Activated gamma-delta T cell treated with Interleukin-2 at 50 U/mL for 16 hours (primary cell): Measurements from ENCODE around the gene NPPA.

Experiments used
- DNase-seq: peaks from one replicate; pipeline ENCODE4 v3.0.0-alpha.2; 2020

NPPA gene

DNA sequence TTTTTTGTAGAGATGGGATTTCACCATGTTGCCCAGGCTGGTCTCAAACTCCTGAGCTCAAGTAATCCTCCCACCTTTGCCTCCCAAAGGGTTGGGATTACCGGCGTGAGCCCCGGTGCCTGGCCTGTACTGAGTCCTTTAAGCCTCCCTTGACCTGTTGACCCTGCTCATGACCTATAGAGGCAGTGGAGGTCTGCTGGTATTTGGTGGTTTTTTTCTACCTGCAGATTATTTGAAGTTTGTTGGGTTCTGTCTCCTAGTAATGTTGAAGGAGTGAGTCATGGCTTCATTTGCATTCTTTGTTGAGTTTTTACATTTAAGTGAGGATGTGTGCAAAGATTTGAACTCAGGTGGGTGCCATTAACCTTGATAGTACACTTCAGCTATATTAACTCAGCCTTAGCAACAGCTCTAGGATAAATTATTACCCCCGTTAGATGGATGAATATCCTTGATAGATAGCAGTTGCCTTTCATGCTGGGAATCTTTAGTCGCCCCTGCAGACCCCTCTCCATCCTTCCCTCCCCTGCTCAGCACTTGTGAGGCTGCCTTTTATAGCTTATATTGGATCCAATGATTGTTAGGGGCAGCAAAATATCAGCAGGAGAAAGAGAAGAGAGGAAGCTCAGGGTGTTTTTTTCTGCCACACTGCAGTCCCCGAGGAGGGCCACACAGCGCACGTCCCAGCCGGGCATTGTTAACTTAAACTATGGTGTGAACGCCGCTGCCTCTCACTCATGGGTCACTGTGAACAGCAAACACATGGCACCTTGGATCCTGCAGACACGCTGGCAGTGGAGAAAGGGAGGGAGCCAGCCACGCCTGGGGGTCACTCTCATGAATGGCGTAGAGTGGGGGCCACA is 26.0 kb upstream of the NPPA start:
- no peak for DNase-seq

DNA sequence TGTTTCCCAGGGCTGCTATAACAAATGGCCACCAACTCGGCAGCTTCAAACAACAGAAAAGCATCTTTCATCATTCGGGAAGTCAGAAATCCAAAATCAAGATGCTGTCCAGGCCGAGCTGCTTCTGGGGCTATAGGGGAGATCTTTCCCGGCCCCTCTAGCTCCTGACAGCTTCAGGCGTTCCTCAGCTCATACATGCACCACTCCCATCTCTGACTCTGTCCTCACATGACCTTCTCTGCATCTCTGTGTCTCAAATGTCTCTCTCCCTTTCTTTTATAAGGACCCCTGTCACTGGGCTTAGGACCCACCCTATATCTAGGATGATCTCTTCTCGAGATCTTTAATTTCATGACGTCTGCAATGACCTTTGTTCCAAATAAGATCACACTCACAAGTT is 25.0 kb upstream of the NPPA start:
- no peak for DNase-seq

DNA sequence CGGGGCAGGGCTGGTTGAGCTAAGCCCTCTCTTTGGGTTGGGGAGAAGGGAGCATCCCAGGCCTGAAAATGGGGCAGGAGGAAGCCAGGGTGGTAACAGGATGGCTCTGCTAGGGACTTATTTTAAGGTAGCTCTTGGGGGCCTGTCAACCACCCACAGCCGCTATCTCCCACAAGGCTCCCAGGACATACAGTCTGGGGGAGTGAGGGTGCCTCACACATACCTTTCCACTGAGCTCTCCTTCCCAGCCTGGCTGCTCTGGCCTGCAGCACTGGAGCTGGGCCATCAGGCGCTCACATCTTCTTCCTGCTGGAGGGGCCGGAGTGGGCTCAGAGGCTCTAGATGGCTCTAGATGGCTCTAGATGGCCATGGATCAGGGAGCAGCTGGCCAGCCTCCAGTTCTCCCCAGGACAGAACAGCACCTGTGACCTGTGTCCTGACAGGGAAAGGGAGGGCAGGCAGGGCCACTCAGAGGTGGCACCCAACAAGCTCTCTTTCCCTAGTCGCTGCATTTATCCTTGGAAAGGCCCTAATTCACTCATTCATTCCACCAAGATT is 22.1 kb upstream of the NPPA start:
- DNase-seq: no peak

DNA sequence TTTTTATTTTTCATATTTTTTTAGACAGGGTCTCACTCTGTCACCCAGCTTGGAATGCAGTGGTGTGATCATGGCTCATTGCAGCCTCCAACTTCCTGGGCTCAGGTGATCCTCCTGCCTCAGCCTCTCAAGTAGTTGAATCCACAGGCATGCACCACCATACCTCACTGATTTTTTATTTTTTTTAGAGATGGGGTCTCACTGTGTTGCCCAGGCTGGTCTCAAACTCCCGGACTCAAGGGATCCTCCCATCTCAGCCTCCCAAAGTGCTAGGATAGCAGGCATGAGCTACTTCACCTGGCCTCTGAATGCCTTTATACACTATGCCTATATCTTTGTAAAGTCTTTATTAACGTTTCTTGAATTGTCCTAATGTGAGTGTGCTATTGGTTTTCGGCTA is 21.5 kb upstream of the NPPA start:
- DNase-seq: no peak

DNA sequence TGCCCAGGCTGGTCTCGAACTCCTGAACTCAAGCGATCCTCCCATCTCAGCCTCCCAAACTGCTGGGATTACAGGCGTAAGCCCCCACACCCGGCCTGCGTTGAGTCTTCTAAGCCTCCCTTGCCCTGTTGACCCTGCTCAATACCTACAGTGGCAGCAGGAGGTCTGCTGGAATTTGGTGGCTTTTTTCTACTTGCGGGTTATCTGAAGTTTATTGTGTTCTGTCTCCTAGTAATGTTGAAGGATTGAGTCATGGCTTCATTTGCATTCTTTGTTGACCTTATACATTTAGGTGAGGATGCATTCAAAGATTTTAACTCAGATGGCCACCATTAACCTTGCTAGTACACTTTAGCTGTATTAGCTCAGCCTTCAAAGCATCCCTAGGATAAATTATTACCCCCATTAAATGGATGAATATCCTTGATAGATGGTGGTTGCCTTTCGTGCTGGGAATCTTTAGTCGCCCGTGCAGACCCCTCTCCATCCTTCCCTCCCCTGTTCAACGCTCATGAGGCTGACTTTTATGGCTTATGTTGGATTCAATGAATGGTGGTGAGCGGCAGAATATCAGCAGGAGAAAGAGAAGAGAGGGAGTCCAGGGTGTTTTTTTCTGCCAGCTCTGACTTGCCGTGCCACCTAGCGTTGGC is 20.9 kb upstream of the NPPA start:
- no peak for DNase-seq

DNA sequence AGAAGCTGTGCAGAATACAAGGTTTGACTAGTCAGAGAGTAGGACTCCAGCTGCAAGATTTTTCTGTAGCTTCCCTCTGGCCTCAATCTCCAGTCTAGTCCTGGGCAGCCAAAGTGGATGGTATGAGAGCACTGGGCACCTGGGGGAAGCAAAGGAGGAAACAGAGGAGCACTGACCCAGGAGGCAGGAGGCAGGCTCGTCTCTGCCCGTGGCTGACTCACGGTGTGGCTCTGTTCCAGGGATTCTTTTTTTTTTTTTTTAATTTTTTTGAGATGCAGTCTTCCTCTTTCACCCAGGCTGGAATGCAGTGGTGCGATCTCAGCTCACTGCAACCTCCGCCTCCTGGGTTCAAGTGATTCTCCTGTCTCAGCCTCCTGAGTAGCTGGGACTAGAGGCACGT is 15.3 kb upstream of the NPPA start:
- no peak for DNase-seq

DNA sequence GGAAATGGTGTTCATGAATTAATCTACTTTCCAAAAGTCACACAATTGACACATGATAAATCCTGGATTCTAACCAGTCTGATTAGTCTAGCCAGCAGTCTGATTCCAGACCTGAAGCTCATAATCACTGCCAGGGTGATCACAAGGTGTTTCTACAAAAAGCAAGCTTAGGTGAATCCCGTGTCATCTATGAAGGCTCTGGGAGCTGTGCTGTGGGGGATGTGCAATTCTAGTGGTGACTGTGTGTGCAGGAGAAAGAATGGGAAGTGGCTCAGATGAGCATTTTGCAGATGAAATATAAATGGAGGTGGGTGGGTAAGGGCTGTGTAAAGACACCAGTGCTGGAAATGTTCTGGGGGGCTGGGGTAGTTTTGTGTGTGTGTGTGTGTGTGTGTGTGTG is 13.0 kb upstream of the NPPA start:
- no peak for DNase-seq

DNA sequence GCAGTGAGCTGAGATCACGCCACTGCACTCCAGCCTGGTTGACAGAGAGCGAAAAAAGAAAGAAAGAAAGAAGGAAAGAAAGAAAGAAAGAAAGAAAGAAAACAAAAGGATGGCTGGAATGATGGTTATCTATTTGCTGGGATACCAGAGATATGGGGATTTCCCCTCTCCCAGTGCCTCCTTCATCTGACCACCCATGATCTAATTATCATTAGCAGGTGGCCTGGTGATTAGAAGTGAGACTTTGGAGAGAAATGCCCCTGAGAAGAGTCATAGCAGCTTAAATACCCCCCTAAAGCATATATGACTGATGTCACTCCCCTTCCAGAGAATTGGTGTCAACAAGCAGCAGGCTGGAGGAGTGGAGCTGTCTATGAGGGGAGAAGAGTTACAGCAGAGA is 12.5 kb upstream of the NPPA start:
- no peak for DNase-seq

DNA sequence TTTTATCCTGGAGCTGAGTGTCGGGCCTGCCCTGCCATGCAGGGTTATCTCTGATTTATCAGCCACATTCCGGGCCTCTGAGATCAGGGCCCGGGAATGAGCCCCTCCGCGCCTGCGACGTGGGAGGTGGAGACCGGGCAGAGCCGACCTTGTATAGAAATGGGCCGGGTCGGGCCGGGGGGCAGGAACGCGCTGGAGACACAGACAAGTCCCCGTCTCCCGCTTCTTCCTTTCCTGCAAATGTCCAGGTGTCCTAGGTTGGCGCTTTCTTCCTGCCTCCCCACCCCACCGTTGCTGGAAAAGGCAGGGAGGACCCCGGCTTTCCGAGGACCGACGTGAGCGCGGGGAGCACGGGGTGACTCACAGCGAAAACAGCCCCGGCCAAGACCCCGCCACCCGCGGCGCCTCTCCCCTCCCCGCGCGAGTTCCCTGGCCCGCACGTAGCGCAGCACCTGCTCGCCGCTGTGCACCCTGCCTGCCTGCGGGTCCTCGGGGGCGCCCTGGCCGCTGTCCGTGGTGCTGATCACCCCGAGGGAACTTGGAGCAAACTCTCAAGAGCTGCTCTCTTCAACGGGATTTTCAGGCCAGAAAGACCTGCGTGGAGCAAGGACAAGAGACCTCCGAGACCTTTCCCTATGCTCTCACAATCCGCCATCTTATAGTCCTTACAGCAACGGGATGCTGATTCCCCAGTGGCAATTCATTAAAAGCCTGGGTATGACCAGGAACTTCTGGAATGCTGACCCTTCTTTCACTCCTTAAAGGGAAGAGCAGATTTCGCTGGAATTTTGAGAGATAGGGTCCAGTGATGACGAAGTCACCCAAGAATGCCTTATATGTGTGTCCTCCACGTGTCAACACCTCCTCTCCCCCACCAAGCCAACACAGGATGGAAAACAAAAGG is 11.6 kb upstream of the NPPA start:
- peak; percentile 72 for DNase-seq

DNA sequence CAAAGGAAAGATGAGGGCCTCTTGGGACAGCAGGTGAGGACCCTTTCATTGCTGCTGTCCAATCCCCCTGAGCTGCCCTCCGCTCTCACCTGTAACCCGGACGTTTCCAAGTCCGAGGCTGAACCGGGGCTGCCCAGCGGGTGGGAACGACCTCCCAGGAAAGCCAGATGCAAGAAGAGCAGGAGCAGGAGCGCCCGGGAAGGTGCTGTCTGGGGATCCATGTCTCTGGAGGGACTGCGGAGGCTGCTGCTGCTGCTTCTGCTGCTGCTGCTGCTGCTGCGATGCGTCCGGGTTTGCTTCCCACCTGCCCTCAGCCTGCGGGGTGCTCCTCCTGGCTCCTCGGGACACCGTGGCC is 11.0 kb upstream of the NPPA start, which contains the start of gene NPPB:
TSS of gene NPPB (minus strand) at position 333 of the 355 bp plus-strand sequence. CDS start at position 221, 112 bp downstream.
- no peak for DNase-seq

DNA sequence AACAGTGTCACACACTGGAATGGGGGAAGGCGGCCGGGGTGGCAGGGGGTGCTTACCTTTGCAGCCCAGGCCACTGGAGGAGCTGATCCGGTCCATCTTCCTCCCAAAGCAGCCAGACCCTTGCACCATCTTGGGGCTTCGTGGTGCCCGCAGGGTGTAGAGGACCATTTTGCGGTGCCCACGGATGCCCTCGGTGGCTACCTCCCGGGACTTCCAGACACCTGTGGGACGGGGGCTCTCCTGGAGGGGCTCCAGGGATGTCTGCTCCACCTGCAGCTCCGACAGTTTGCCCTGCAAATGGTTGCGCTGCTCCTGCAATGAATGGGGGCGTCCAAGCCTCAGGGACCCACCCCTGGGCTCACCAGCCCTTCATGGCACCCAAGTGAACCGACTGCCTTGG is 10.6 kb upstream of the NPPA start:
- DNase-seq: no peak

DNA sequence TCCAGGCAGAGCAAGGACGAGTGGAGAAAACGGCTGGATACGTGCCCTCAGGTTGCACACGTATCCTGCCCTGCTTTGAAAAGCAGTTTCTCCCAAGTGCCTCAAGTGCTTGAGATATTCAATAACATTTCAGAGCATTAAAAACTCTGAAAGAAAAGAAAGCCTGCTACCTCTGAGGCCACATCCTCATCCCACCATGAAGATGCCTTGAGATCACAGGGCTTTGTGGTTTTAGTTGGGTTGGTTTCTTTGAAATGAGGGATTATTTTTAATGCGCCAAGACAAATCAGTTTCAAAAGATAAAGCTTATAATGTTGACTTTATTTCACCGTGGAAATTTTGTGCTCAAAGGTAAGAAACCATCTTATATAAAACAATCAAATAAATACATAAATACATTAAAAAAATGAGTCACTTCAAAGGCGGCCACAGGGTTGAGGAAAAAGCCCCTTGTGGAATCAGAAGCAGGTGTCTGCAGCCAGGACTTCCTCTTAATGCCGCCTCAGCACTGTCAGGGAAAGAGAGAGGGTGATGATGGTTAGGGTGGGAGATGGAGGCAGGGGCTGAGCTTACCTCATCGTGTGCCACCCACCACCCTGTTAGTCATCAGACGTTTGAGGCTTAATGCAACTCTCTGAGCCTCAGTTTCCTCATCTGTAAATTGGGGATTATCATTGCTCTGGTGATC is 9.7 kb upstream of the NPPA start:
- no peak for DNase-seq

DNA sequence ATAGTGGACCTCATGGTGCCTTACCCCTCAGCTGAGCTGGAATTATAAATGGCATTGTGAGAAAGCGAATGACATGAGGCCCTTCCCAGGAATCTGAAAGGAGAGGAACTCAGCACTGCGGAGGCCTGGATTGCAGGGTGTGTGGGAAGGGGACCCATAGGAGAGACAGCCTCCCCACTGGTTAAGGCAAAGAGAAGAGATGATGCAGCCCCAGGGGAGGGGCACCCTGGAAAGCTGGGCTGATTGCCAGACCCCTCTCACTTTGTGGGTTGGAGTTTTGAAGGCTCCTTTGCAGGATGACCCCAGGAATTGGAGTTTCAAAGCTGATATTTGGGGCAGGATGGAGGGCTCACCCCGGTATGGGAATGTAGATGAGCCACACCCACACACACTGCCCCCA is 9.1 kb upstream of the NPPA start:
- no peak for DNase-seq

DNA sequence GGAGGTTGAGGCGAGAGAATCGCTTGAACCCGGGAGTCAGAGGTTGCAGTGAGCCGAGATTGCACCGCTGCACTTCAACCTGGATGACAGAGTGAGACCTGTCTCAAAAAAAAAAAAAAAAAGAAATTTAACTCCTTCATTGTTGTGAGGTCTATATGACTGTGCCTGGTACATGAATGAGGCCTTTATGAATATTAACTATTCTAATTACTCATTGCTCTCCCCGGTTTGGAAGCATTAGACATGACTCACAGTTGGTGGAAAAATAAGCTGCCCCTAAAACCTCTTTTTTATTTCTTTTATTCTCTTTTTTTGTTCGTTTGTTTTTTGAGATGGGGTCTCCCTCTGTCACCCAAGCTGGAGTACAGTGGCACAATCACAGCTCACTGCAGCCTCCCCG is 7.8 kb upstream of the NPPA start:
- DNase-seq: no peak

DNA sequence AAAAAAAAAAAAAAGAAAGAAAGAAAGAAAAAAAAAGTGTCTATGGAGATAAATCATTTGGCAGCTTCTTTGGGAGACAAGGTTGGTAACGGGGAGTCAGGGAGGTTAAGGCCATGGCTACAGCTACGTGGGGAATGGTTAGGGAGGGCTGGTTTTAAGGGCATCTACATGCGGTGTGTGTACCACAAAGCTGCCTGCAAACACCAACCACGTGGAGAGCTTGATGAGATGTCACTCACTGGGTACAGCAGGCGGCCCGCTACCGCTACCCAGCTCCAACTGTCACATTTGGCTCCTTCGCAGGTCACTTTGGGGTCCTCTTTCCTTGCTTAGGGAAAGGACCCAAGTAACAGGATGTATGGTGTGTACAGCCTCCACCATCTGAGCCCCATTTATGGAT is 6.9 kb upstream of the NPPA start:
- no peak for DNase-seq

DNA sequence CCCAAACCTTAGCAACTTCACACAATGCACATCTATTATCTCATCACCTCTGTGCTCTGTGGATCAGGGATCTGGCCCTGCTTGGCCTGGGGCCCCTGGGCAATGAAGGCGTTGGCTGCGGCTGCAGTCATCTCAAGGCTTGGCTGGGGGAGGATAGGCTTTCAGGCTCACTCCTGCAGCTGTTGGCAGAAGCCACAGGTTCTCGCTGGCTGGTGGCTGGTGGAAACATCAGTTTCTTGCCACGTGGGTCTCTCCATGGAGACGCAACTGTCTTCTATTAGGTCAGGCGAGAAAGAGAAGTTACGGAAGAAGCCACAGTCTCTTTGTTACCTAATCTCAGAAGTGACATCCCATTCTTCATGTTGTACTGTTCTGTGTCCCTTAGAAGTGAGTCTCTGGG is 3.6 kb upstream of the NPPA start:
- no peak for DNase-seq

DNA sequence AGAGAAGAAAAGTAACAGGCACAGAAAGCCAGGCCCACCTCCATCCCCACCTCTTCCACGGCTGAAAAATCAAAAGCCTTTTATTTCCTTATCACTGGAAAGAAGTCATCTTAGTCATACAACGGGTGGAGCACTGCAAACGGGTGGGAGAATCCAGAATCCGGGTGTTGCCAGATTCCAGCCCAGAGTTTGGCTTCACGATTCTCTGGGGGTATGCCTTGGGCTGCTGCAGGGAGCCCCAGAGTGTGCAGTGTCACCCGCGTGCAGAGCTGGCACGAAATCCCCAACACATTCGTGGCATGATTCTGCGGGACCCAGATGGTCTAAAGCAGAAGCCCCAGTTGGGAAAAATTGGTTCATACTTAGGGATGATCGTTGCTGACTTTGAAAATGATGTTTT is 2.6 kb upstream of the NPPA start:
- DNase-seq: no peak

DNA sequence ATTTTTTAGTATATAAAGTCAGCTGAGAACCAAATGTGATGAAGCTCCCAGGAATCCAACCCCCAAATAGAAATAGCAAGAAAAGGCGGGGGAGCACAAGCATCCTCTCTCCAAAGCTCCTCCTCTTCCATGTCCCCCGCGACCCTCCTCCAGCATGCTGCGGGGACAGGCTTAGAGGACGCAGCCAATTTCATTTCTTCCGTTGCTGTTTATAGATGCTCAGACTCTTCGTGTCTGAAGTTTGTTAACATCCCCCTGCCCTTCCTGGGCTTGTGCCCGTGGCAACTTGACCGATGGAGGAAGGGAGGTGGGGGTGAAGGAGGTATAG is 754 bp upstream of the NPPA start:
- no peak for DNase-seq

DNA sequence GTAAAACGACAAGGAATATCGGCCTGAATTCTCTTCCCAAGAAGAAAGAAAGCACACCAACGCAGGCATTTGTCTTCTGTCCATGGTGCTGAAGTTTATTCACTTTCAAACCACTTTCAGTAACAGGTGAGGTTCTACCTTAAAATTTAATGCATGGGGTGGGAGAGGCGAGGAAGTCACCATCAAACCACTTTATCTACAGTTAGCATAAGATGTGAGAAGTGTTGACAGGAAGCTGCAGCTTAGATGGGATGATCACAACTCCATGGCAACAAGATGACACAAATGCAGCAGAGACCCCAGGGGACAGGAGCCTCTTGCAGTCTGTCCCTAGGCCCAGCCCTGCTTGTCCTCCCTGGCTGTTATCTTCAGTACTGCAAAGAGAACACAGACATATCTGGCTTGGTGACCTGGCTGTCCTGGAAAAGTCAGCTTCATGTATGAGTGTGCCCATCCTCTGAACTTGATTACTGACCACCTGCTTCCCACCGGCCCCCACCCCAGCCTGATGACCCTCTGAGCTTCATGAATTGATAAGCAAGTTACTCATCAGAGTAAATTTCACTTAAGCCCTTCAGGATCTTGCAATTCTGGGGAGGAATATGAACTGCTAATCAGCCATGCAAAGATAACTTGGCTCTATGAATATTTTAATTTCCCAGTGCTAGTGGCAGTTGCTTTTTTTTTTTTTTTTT is 1.8 kb downstream of the NPPA start:
- DNase-seq: no peak

DNA sequence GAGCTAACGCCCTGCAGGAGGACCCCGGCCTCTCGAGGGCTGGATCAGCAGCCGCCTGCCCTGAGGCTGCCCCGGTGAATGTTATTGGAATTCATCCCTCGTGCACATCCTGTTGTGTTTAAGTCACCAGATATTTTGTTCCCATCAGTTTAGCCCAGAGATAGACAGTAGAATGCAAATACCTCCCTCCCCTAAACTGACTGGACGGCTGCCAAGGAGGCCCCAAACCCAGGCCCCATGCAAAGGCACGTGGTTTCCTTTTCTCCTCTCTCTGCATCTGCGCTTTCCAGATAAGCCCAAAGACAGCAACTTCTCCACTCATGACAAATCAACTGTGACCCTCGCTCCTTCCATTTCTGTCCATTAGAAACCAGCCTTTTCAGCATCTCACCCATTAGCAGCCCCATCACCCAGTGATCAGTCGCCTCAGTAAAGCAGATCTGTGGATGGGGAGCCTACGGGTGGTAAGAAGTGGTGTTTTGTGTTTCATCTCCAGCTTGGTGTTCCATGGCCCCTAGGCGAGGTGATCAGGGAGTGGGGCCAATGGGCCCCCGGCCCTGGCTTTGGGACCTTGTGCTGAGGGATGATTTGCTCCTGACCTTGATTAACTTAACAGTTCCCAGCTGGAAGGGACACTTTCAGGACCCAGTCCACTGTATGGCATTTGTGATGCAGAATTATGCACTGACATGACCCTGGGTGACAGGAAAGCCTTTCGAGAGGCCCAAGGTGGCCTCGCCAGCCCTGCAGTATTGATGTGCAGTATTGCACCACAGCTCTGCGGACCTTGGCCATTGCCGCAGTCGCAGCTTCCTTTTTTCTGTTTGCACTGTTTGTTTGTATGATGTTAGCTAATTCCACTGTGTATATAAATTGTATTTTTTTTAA is 5.2 kb downstream of the NPPA start:
- no peak for DNase-seq
